GM23338 (cell line): Measurements from ENCODE around the gene RFX3. TPM values are rescaled to one million over a fixed set of nuclear protein-coding genes. Genes with fewer than 3 reads are reported as not detected.

ENCODE experiments used
- ATAC-seq: fragments of 200-7000 bp; cut with Tn5 transposase; 3 replicates; pipeline ENCODE4 v1.9.1; 2020
- DNase-seq: peaks from one replicate; pipeline ENCODE4 v3.0.0-alpha.2; 2015; ENCODE audit warnings: low spot score
- H2AFZ ChIP-seq: fragments of 200-600 bp; sonication (generic); 2 replicates; pipeline ENCODE4 v1.8.0; 2016; ENCODE audit warnings: antibody characterized with exemption, mild to moderate bottlenecking, moderate library complexity
- H3F3A ChIP-seq: fragments of 200-600 bp; sonication (generic); replicated peaks from 2 replicates; pipeline ENCODE4 v1.8.0; 2017; ENCODE audit warnings: antibody characterized with exemption, mixed run types, low read depth
- H3K27ac ChIP-seq: fragments of 200-600 bp; sonication (generic); 2 replicates; pipeline ENCODE4 v1.6.1; 2016; ENCODE audit warnings: low read depth
- H3K27me3 ChIP-seq: fragments of 200-600 bp; sonication (generic); 2 replicates; pipeline ENCODE4 v1.8.0; 2016; ENCODE audit warnings: mild to moderate bottlenecking, mixed run types, moderate library complexity; ENCODE audit not compliant: insufficient read depth
- H3K36me3 ChIP-seq: fragments of 200-600 bp; sonication (generic); 2 replicates; pipeline ENCODE4 v1.8.0; 2016; ENCODE audit warnings: mild to moderate bottlenecking; ENCODE audit not compliant: insufficient read depth
- H3K4me1 ChIP-seq: fragments of 200-600 bp; sonication (generic); 2 replicates; pipeline ENCODE4 v1.8.0; 2016; ENCODE audit warnings: mild to moderate bottlenecking, moderate library complexity; ENCODE audit not compliant: insufficient read depth
- H3K4me2 ChIP-seq: fragments of 200-600 bp; sonication (generic); 2 replicates; pipeline ENCODE4 v1.7.1; 2017; ENCODE audit warnings: mixed run types
- H3K4me3 ChIP-seq: fragments of 200-600 bp; sonication (generic); 2 replicates; pipeline ENCODE4 v1.6.1; 2016; ENCODE audit warnings: mixed run types
- H3K79me2 ChIP-seq: fragments of 200-600 bp; sonication (generic); replicated peaks from 2 replicates; pipeline ENCODE4 v1.8.0; 2017; ENCODE audit warnings: mild to moderate bottlenecking; ENCODE audit not compliant: insufficient read depth
- H3K9me2 ChIP-seq: fragments of 200-600 bp; sonication (generic); 2 replicates; pipeline ENCODE4 v1.8.0; 2017; ENCODE audit not compliant: insufficient read depth
- H4K20me1 ChIP-seq: fragments of 200-600 bp; sonication (generic); replicated peaks from 2 replicates; pipeline ENCODE4 v1.8.0; 2017; ENCODE audit warnings: mild to moderate bottlenecking; ENCODE audit not compliant: insufficient read depth
- H3K27ac Mint-ChIP-seq: 2 replicates; pipeline ENCODE4 v1.8.0; 2020; ENCODE audit warnings: inconsistent platforms, mild to moderate bottlenecking, moderate library complexity, mixed read lengths
- H3K27me3 Mint-ChIP-seq: 3 replicates; pipeline ENCODE4 v1.8.0; 2022; ENCODE audit warnings: low read depth, mild to moderate bottlenecking, moderate library complexity, mixed read lengths, inconsistent platforms; ENCODE audit not compliant: insufficient read depth, poor library complexity
- H3K36me3 Mint-ChIP-seq: 3 replicates; pipeline ENCODE4 v1.8.0; 2021; ENCODE audit warnings: low read depth, mild to moderate bottlenecking, inconsistent platforms, moderate library complexity, mixed read lengths
- H3K4me1 Mint-ChIP-seq: 3 replicates; pipeline ENCODE4 v1.8.0; 2020; ENCODE audit warnings: mild to moderate bottlenecking, inconsistent platforms, mixed read lengths
- H3K4me3 Mint-ChIP-seq: 3 replicates; pipeline ENCODE4 v1.8.0; 2021; ENCODE audit warnings: moderate library complexity, mild to moderate bottlenecking, inconsistent platforms, mixed read lengths
- H3K9me3 Mint-ChIP-seq: 3 replicates; pipeline ENCODE4 v1.8.0; 2020; ENCODE audit warnings: moderate library complexity, mild to moderate bottlenecking, inconsistent platforms, mixed read lengths
- CREB1 ChIP-seq: fragments of 250-450 bp; sonication (Bioruptor Pico); IDR thresholded peaks from 2 replicates; pipeline ENCODE4 v1.5.0; 2020; ENCODE audit warnings: low read depth, mild to moderate bottlenecking, moderate library complexity
- CTCF ChIP-seq, 2 experiments: fragments of 200-600 bp in 1 of 2; sonication (generic) in 1 of 2; conservative IDR thresholded peaks; 2 replicates each; pipeline versions ENCODE4 v1.5.1 to v1.6.1; 2016 to 2017; ENCODE audit warnings: antibody characterized with exemption in 2 of 2, low read depth in 2 of 2, mild to moderate bottlenecking in 2 of 2, moderate library complexity in 1 of 2
- ETS1 ChIP-seq: IDR thresholded peaks from 2 replicates; pipeline ENCODE4 v1.6.1; 2016; ENCODE audit warnings: antibody characterized with exemption
- EZH2 ChIP-seq: fragments of 200-600 bp; sonication (generic); IDR thresholded peaks from one replicate; pipeline ENCODE4 v1.8.0; 2017; ENCODE audit warnings: antibody characterized with exemption, mild to moderate bottlenecking, low read depth; ENCODE audit not compliant: unreplicated experiment
- EZH2phosphoT487 ChIP-seq: fragments of 200-600 bp; sonication (generic); IDR thresholded peaks from one replicate; pipeline ENCODE4 v1.8.1; 2018; ENCODE audit warnings: antibody characterized with exemption; ENCODE audit not compliant: unreplicated experiment
- JUNB ChIP-seq: IDR thresholded peaks from one replicate; pipeline ENCODE4 v1.6.1; 2016; ENCODE audit warnings: antibody characterized with exemption; ENCODE audit not compliant: unreplicated experiment
- NANOG ChIP-seq: IDR thresholded peaks from 2 replicates; pipeline ENCODE4 v1.6.1; 2016; ENCODE audit warnings: antibody characterized with exemption, borderline replicate concordance
- POLR2AphosphoS5 ChIP-seq: IDR thresholded peaks from 2 replicates; pipeline ENCODE4 v1.6.1; 2016; ENCODE audit warnings: antibody characterized with exemption, low read depth
- REST ChIP-seq: IDR thresholded peaks from one replicate; pipeline ENCODE4 v1.6.1; 2018; ENCODE audit warnings: antibody characterized with exemption; ENCODE audit not compliant: unreplicated experiment
- STAT1 ChIP-seq: IDR thresholded peaks from one replicate; pipeline ENCODE4 v1.6.1; 2016; ENCODE audit warnings: antibody characterized with exemption; ENCODE audit not compliant: unreplicated experiment
- ZNF114 ChIP-seq: fragments of 250-450 bp; sonication (Bioruptor Pico); IDR thresholded peaks from 2 replicates; pipeline ENCODE4 v1.5.0; 2020; ENCODE audit warnings: mild to moderate bottlenecking, moderate library complexity
- ZNF331 ChIP-seq: fragments of 250-450 bp; sonication (Bioruptor Pico); IDR thresholded peaks from 2 replicates; pipeline ENCODE4 v1.5.0; 2020; ENCODE audit warnings: low read depth, mild to moderate bottlenecking, moderate library complexity
- polyA plus RNA-seq: library from polyadenylated mRNA; unstranded; fragments of >200 nt; fragmentation: Nextera tagmentation; extraction: Ambion mirVana; gene quantifications from 2 replicates; pipeline ENCODE4 v1.2.1, GENCODE V29; 2016
- total RNA-seq: library from RNA; depleted of rRNA; stranded (reverse); fragments of >200 nt; shearing (Covaris generic); gene quantifications from 2 replicates; pipeline ENCODE4 v1.2.3, GENCODE V29; 2014

The RFX3 gene
- total and polyA plus RNA-seq, 2 experiments from 2014 or later, result 9.8 to 22.1 TPM

- Histone ChIP-seq H3K4me3 (no peak overlapping the region), H3K79me2 (no peaks in the 10 kb centered on the region), H3K27me3 (no peaks in the 10 kb centered on the region), H2AFZ (no peak overlapping the region), H3K9me2 (no peaks in the 10 kb centered on the region), H3F3A (no peaks in the 10 kb centered on the region), H3K4me2 (no peak overlapping the region), H4K20me1 (no peaks in the 10 kb centered on the region), H3K27ac (no peak overlapping the region), H3K4me1 (peaks cover 4% of the 10 kb centered on the region; the same call in 1 of the 2 replicates), H3K36me3 (no peaks in the 10 kb centered on the region)
- TF ChIP-seq ETS1, result no peak
- no peak for TF ChIP-seq ZNF331
- no peak for TF ChIP-seq JUNB
- TF ChIP-seq ZNF114, result no peak
- TF ChIP-seq STAT1, result no peak
- no peak for TF ChIP-seq REST
- H3K4me1 Mint-ChIP-seq, result peaks cover 5% of the 10 kb centered on the region
- no peak overlapping the region for H3K27ac Mint-ChIP-seq
- DNase-seq (peak; percentile 20), ATAC-seq (peak; percentile 62)
- H3K27me3 Mint-ChIP-seq, result no peaks in the 10 kb centered on the region
- peaks cover 9% of the 10 kb centered on the region for H3K36me3 Mint-ChIP-seq
- H3K9me3 Mint-ChIP-seq, result no peaks in the 10 kb centered on the region; the same call in 2 of the 3 replicates
- no peak overlapping the region for H3K4me3 Mint-ChIP-seq
These were observed 229.3 kb downstream of the RFX3 start for GRCh38 chr9:3296536-3296935.

GRCh38 chr9:3292311-3292710 lies 233.5 kb downstream of the RFX3 start:
- no peaks in the 10 kb centered on the region for H3K36me3 ChIP-seq
- H3K4me1 Mint-ChIP-seq, result peaks cover 27% of the 10 kb centered on the region
- no peaks in the 10 kb centered on the region for H3K9me2 ChIP-seq
- no peaks in the 10 kb centered on the region for H3K79me2 ChIP-seq
- no peak overlapping the region for H3K27ac Mint-ChIP-seq
- DNase-seq (no peak), ATAC-seq (no peak)
- H3K27ac ChIP-seq, result no peak overlapping the region
- H4K20me1 ChIP-seq, result no peaks in the 10 kb centered on the region
- H3K27me3 Mint-ChIP-seq, result no peaks in the 10 kb centered on the region
- H3K9me3 Mint-ChIP-seq, result no peaks in the 10 kb centered on the region; the same call in 2 of the 3 replicates
- no peak overlapping the region for H2AFZ ChIP-seq
- peaks cover 27% of the 10 kb centered on the region for H3K4me1 ChIP-seq
- H3F3A ChIP-seq, result no peaks in the 10 kb centered on the region
- peaks cover 21% of the 10 kb centered on the region for H3K36me3 Mint-ChIP-seq
- no peak overlapping the region for H3K4me3 Mint-ChIP-seq
- no peak overlapping the region for H3K4me3 ChIP-seq
- no peak overlapping the region for H3K4me2 ChIP-seq
- no peaks in the 10 kb centered on the region for H3K27me3 ChIP-seq
- TF ChIP-seq REST (no peak), EZH2phosphoT487 (no peak), CREB1 (CRISPR knock-in tag) (no peak), ZNF331 (no peak), ZNF114 (no peak), ETS1 (no peak), JUNB (no peak), EZH2 (no peak), STAT1 (no peak), POLR2AphosphoS5 (no peak), CTCF (conservative IDR thresholded peaks at IDR 0.05; ENCODE audit: low read depth in 2 of 2) (no peak), NANOG (no peak)
